ENCODE results near the gene LRRC3C. TPM values are rescaled to one million over a fixed set of nuclear protein-coding genes. Genes with fewer than 3 reads are reported as not detected.

Gene LRRC3C
- total and polyA plus RNA-seq, 2 donors (not counting 1 experiment from before 2014, with no cell fraction given): 0.12 TPM; not detected in 1

DNA sequence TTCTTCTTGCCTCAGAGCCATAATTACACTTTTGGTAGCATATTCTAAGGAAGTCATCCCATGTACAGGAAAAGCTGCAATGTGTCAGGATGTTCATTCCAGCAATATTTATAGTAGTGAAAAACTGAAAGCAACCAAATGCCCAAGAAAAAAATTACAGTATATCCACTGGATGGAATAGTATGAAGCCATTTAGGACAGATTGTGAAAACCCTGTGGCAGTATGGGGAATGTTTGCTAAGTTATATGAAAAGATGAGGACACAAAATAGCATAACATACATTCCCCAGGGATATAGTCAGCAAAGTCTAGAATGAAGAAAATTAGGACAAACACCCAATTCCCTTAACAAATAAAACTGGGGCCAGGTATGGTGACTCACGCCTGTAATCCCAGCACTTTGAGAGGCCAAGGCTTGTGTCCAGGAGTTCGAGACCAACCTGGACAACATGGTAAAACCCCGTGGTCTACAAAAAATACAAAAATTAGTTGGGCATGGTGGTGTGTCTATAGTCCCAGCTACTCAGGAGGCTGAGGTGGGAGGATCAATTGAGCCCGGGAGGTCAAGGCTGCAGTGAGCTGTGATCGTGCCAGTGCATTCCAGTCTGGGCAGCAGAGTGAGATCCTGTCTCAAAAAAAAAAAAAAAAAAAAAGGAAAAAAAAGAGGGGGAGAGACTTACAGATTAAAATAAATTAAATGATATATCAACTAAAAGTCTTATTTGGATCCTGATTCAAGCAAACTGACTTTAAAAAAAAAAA, 2.3 kb downstream of the LRRC3C start:
- peaks cover 30 to 31% of the 10 kb centered on the region in 2 donors for H3K4me1 ChIP-seq (ENCODE audit: control insufficient read depth in 2 of 2, insufficient read depth in 2 of 2, low read length in 2 of 2)
- ATAC-seq (ENCODE audit: low read depth) (no peak), DNase-seq (no peak)
- H3K27me3 ChIP-seq (replicated peaks in 1 of 4; ENCODE audit: control extremely low read depth in 1 of 4, control insufficient read depth in 3 of 4, insufficient read depth in 4 of 4, low read length in 3 of 4): no peaks in the 10 kb centered on the region
- no peak overlapping the region for H3K27ac ChIP-seq (ENCODE audit: low read length in 2 of 2)
- Mint-ChIP-seq H3K4me1 (peaks cover 31% of the 10 kb centered on the region), H3K9me3 (ENCODE audit: insufficient read depth) (no peaks in the 10 kb centered on the region), H3K27ac (no peak overlapping the region), H3K4me3 (peak overlapping the region; percentile 13), H3K27me3 (no peaks in the 10 kb centered on the region)
- H3K9ac ChIP-seq (ENCODE audit: low read length): no peak overlapping the region
- intact Hi-C loops (cut with micrococcal nuclease): loop anchor here (5.0 to 10.0 kb wide), 2 partner anchors 175 to 478 kb away; partner anchors contain the start of gene MED1
- no peaks in the 10 kb centered on the region for H3K9me3 ChIP-seq (ENCODE audit: control extremely low read depth in 1 of 3, control insufficient read depth in 2 of 3, insufficient read depth in 1 of 3, low read length in 2 of 3)
- peaks cover 37% of the 10 kb centered on the region for H3K79me2 ChIP-seq (ENCODE audit: control insufficient read depth, insufficient read depth, low read length)
- no peak overlapping the region for H3K4me2 ChIP-seq (replicated peaks; ENCODE audit: low read depth, low read length, poor library complexity, severe bottlenecking)
- peaks cover 26% of the 10 kb centered on the region for H4K20me1 ChIP-seq (ENCODE audit: control insufficient read depth, insufficient read depth, low read length, poor library complexity, severe bottlenecking)
- CTCF ChIA-PET: interaction anchor here (0.9 to 1.1 kb wide), 2 partner anchors 51 to 308 kb away, joined by 3 read pairs; partner anchors contain the start of gene PSMD3
- no peaks in the 10 kb centered on the region for H3K36me3 ChIP-seq (replicated peaks in 1 of 2; ENCODE audit: control extremely low read depth in 1 of 2, control insufficient read depth in 1 of 2, extremely low read depth in 1 of 2, insufficient read depth in 2 of 2, low read length in 1 of 2)
- WGBS (ENCODE audit: insufficient coverage): 90% methylated on average over 2 of the region's 5 CpGs
- no peak overlapping the region for H3K4me3 ChIP-seq (ENCODE audit: control extremely low read depth in 1 of 5, extremely low read depth in 1 of 5, insufficient read depth in 1 of 5, low read depth in 2 of 5, low read length in 4 of 5)
- POLR2A ChIA-PET: interaction anchor here (0.7 kb wide), 1 partner anchor 103 kb away, joined by 5 read pairs; no protein-coding TSS in a partner anchor
- H2AFZ ChIP-seq (ENCODE audit: insufficient read depth, low read depth, low read length, poor library complexity, severe bottlenecking): no peak overlapping the region
- TF ChIP-seq, protein P1, sequence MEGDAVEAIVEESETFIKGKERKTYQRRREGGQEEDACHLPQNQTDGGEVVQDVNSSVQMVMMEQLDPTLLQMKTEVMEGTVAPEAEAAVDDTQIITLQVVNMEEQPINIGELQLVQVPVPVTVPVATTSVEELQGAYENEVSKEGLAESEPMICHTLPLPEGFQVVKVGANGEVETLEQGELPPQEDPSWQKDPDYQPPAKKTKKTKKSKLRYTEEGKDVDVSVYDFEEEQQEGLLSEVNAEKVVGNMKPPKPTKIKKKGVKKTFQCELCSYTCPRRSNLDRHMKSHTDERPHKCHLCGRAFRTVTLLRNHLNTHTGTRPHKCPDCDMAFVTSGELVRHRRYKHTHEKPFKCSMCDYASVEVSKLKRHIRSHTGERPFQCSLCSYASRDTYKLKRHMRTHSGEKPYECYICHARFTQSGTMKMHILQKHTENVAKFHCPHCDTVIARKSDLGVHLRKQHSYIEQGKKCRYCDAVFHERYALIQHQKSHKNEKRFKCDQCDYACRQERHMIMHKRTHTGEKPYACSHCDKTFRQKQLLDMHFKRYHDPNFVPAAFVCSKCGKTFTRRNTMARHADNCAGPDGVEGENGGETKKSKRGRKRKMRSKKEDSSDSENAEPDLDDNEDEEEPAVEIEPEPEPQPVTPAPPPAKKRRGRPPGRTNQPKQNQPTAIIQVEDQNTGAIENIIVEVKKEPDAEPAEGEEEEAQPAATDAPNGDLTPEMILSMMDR (IDR thresholded peaks at IDR 0.05): no peak
- TF ChIP-seq EZH2 (IDR thresholded peaks at IDR 0.05; ENCODE audit: borderline replicate concordance, insufficient read depth, low read depth, low read length, poor library complexity, severe bottlenecking): no peak

DNA sequence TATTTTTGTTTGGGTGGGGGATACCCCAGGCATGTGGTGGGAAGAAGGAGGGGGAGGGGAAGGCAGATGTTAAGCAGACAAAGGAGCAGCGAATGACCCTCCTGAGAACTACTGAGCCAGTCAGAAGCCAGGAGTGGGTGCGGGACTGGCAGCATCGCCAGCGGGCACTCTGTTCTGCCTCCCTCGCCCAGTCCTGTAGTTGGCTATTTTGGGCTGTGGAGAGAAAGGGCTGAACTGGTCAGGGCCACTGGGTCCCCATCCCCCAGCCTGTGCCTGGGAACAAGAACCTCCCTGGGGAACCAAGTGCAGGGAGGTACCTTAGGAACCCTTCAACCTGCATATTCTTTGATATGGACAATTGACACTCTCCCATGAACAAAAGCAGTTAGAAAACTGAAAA, 6.4 kb downstream of the LRRC3C start:
- POLR2A ChIA-PET: interaction anchor here (0.6 kb wide), 1 partner anchor 204 kb away, joined by 11 read pairs; the partner anchor contains the start of gene MIEN1
- 93% methylated on average over 5 of the region's 5 CpGs for WGBS (ENCODE audit: insufficient coverage)
- intact Hi-C loops (cut with micrococcal nuclease): no loop called here

More for the DNA sequence above, 6.4 kb downstream of the LRRC3C start:
- peaks cover 3% of the 10 kb centered on the region for H3K79me2 ChIP-seq (ENCODE audit: control insufficient read depth, insufficient read depth, low read length)
- Mint-ChIP-seq H3K4me1 (peaks cover 2% of the 10 kb centered on the region), H3K9me3 (ENCODE audit: insufficient read depth) (no peaks in the 10 kb centered on the region), H3K27ac (no peak overlapping the region), H3K27me3 (no peaks in the 10 kb centered on the region), H3K4me3 (no peak overlapping the region)
- H3K27me3 ChIP-seq (replicated peaks in 1 of 4; ENCODE audit: control extremely low read depth in 1 of 4, control insufficient read depth in 3 of 4, insufficient read depth in 4 of 4, low read length in 3 of 4): no peaks in the 10 kb centered on the region
- H3K36me3 ChIP-seq (replicated peaks in 1 of 2; ENCODE audit: control extremely low read depth in 1 of 2, control insufficient read depth in 1 of 2, extremely low read depth in 1 of 2, insufficient read depth in 2 of 2, low read length in 1 of 2): no peaks in the 10 kb centered on the region
- CTCF ChIA-PET: no interaction called here
- H3K4me2 ChIP-seq (replicated peaks; ENCODE audit: low read depth, low read length, poor library complexity, severe bottlenecking): no peak overlapping the region
- TF ChIP-seq, protein P1 (IDR thresholded peaks at IDR 0.05): no peak
- TF ChIP-seq EZH2 (IDR thresholded peaks at IDR 0.05; ENCODE audit: borderline replicate concordance, insufficient read depth, low read depth, low read length, poor library complexity, severe bottlenecking): no peak
- DNase-seq: no peak
- no peak overlapping the region for H2AFZ ChIP-seq (ENCODE audit: insufficient read depth, low read depth, low read length, poor library complexity, severe bottlenecking)
- no peak overlapping the region for H3K9ac ChIP-seq (ENCODE audit: low read length)
- peaks cover 0 to 4% of the 10 kb centered on the region in 2 donors for H3K4me1 ChIP-seq (ENCODE audit: control insufficient read depth in 2 of 2, insufficient read depth in 2 of 2, low read length in 2 of 2)
- no peaks in the 10 kb centered on the region for H3K9me3 ChIP-seq (ENCODE audit: control extremely low read depth in 1 of 3, control insufficient read depth in 2 of 3, insufficient read depth in 1 of 3, low read length in 2 of 3)
- ATAC-seq (ENCODE audit: low read depth): no peak
- no peaks in the 10 kb centered on the region for H4K20me1 ChIP-seq (ENCODE audit: control insufficient read depth, insufficient read depth, low read length, poor library complexity, severe bottlenecking)
- H3K27ac ChIP-seq (ENCODE audit: low read length in 2 of 2): no peak overlapping the region
- no peak overlapping the region for H3K4me3 ChIP-seq (ENCODE audit: control extremely low read depth in 1 of 5, extremely low read depth in 1 of 5, insufficient read depth in 1 of 5, low read depth in 2 of 5, low read length in 4 of 5)

Data from B cell (primary cell).